ENCODE results near the gene MRPS35. TPM values are rescaled to one million over a fixed set of nuclear protein-coding genes. Genes with fewer than 3 reads are reported as not detected.
"Not testable (repeated sequence)": the region's sequence is repeated elsewhere in the genome, so short reads cannot be mapped to it uniquely, and the experiment has no call there.

MRPS35 gene
- total RNA-seq, 1 experiment from 2014 or later, result 98.7 TPM

DNA sequence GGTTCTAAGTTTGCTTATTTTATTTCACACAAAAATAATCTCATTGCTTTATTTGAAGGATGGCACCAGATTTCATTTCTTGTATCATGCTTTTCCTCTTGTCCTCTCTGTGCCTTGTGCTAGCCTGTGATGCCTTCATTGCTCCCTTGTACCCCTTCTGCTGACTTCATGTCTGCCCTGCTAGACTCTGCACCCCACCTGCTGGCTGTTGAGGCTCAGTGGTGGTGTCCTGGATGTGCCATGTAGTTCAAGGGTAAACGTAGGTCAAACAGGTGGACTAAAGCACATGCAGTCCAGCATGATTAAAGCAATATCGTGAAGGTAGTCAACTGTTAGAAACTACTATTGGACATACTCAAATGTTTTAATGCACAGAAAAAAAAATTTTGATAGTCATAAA, 21.6 kb downstream of the MRPS35 start:
- H3K36me3 ChIP-seq, result peaks cover 19% of the 10 kb centered on the region
- H3K27ac ChIP-seq, result no peak overlapping the region
- H3K4me3 ChIP-seq, result no peak overlapping the region
- H3K27me3 ChIP-seq (replicated peaks), result no peaks in the 10 kb centered on the region; the same call in 1 of the 2 replicates
- DNase-seq (ENCODE audit: low read depth in 1 of 2, low spot score in 2 of 2), result no peak
- no peaks in the 10 kb centered on the region for H3K4me1 ChIP-seq (replicated peaks)
- H3K9me3 ChIP-seq (replicated peaks), result no peaks in the 10 kb centered on the region

DNA sequence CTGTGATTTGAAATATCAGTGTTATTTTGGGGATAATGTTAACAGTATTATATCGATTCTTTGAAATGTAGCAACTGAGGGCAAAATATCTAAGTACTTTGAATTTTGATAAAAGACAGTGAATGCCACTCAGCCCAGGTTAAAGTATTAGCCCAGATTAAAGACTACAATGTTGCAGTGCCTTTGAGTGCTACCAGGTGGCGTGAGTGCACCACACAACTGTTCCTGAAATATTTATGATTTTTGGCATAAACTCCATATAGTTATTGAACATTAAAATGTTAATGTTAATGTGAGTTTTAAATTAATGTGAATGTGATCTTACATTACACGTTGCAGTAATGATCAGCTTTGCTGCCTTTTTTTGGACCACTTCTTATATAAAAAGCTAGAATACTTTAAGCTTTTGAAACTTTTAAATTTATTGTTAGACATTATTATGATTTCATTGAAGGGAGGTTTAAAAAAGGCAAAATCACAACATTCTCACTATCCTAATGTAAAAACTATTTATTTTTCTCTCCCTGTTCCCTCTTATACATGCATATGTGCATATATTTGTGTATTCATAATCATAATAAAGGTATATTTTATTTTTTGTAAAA, 22.5 kb downstream of the MRPS35 start:
- no peaks in the 10 kb centered on the region for H3K4me1 ChIP-seq (replicated peaks)
- DNase-seq (ENCODE audit: low read depth in 1 of 2, low spot score in 2 of 2), result peak in 1 of 2 experiments; percentile 10
- H3K9me3 ChIP-seq (replicated peaks), result no peaks in the 10 kb centered on the region
- no peak overlapping the region for H3K4me3 ChIP-seq
- H3K36me3 ChIP-seq, result peaks cover 21% of the 10 kb centered on the region
- no peak overlapping the region for H3K27ac ChIP-seq
- H3K27me3 ChIP-seq (replicated peaks), result no peaks in the 10 kb centered on the region; the same call in 1 of the 2 replicates

DNA sequence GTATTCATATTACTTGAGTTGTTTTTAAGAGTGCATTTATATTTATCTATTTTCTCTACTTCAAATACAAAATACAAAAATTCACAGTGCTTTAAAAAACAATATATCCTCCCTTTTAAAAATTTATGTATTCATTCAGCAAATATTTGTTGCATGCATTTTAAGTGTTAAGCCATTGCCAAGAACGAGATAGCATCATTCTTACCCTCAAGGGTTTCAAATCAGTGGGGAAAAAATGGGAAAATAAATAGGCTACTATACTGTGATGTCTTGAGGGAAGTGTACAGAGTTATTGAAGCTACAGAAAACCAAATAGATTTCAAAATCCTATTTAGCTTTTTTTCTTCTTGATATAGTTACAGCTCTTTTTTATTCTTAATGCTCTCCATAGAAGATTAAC, 23.2 kb downstream of the MRPS35 start:
- DNase-seq (ENCODE audit: low read depth in 1 of 2, low spot score in 2 of 2), result no peak
- no peak overlapping the region for H3K4me3 ChIP-seq
- peaks cover 16% of the 10 kb centered on the region for H3K36me3 ChIP-seq
- H3K9me3 ChIP-seq (replicated peaks), result no peaks in the 10 kb centered on the region
- no peaks in the 10 kb centered on the region; the same call in 1 of the 2 replicates for H3K27me3 ChIP-seq (replicated peaks)
- no peaks in the 10 kb centered on the region for H3K4me1 ChIP-seq (replicated peaks)
- no peak overlapping the region for H3K27ac ChIP-seq

DNA sequence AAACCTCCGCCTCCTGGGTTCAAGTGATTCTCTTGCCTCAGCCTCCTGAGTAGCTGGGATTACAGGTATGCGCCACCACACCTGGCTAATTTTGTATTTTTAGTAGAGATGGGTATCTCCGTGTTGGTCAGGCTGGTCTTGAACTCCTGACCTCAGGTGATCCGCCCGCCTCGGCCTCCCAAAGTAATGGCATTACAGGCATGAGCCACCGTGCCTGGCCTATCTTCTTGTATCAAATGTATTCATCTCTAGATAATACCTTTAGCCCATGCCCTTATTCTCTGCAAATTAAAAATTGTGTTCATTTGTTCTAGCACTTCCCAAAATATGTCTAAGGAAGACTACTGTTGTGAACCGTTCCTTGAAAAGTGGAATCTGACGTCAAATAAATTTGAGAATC, 23.7 kb downstream of the MRPS35 start:
- not testable (repeated sequence) for H3K9me3 ChIP-seq (replicated peaks); H3K4me3 ChIP-seq; H3K27ac ChIP-seq; DNase-seq (ENCODE audit: low read depth in 1 of 2, low spot score in 2 of 2); H3K4me1 ChIP-seq (replicated peaks); H3K27me3 ChIP-seq (replicated peaks)
- peaks cover 18% of the 10 kb centered on the region for H3K36me3 ChIP-seq

DNA sequence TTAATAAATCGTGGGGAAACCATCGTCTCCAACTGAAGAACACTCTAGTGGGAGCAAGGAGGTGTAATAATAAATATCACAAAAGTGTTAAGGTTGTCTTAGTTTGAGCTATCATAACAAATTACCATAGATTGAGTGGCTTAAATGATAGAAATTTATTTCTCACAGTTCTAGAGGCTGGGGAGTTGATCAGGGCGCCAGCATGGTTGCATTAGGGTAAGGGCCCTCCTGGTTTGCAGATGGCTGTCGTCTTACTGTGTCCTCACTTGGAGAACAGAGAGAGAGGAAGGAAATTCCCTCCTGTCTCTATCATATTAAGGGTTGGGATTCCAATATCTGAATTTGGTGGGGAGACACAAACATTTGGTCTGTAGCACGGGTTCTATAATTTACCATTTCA, 33.0 kb downstream of the MRPS35 start:
- no peak for DNase-seq (ENCODE audit: low read depth in 1 of 2, low spot score in 2 of 2)
- no peak overlapping the region for H3K4me3 ChIP-seq
- no peaks in the 10 kb centered on the region for H3K4me1 ChIP-seq (replicated peaks)
- H3K27ac ChIP-seq, result no peak overlapping the region
- no peaks in the 10 kb centered on the region for H3K9me3 ChIP-seq (replicated peaks)
- H3K27me3 ChIP-seq (replicated peaks), result no peaks in the 10 kb centered on the region
- H3K36me3 ChIP-seq, result peaks cover 55% of the 10 kb centered on the region

DNA sequence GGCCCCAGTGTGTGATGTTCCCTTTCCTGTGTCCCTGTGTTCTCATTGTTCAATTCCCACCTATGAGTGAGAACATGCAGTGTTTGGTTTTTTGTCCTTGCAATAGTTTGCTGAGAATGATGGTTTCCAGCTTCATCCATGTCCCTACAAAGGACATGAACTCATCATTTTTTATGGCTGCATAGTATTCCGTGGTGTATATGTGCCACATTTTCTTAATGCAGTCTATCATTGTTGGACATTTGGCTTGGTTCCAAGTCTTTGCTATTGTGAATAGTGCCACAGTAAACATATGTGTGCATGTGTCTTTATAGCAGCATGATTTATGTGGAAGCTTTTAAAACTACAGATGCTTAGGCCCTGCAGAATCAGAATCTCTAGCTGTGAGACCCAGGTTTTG, 35.1 kb downstream of the MRPS35 start:
- DNase-seq (ENCODE audit: low read depth in 1 of 2, low spot score in 2 of 2); H3K27me3 ChIP-seq (replicated peaks); H3K27ac ChIP-seq; H3K4me1 ChIP-seq (replicated peaks); H3K4me3 ChIP-seq; H3K9me3 ChIP-seq (replicated peaks): not testable (repeated sequence)
- H3K36me3 ChIP-seq, result peaks cover 46% of the 10 kb centered on the region

DNA sequence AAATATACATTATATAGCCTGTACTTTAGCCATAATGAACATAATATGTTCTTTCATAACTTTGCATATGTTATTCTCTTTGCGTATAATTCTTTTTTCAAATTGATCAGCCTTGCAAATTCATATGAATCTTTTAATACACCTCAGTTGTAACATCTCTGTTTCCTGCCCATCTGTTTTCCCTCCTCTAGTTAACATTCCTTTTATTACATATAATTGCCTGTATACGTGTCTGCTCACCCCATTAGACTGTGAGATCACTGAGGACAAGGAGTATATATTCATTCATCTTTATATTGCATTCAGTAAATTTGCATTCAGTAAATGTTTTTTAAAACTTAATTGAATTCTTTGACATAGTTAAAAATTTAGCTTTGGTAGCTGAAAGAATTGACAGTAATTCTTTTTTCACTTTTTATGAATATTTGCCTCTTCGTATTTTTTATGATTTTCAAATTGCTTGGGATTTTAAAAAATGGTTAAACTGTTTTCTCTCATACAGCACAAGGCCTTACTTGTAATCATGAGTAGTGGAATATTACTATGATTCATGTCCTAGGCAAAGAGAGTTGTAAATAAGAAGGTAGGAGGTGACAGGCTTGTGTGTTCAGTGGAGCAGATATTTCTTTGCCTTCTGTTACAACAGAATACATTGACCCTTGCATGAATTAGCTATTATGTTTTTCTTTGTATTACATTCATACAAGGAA, 36.6 kb downstream of the MRPS35 start:
- H3K27me3 ChIP-seq (replicated peaks), result no peaks in the 10 kb centered on the region
- H3K36me3 ChIP-seq, result peaks cover 44% of the 10 kb centered on the region
- H3K4me3 ChIP-seq, result no peak overlapping the region
- no peaks in the 10 kb centered on the region for H3K4me1 ChIP-seq (replicated peaks)
- no peaks in the 10 kb centered on the region for H3K9me3 ChIP-seq (replicated peaks)
- no peak for DNase-seq (ENCODE audit: low read depth in 1 of 2, low spot score in 2 of 2)
- no peak overlapping the region for H3K27ac ChIP-seq

DNA sequence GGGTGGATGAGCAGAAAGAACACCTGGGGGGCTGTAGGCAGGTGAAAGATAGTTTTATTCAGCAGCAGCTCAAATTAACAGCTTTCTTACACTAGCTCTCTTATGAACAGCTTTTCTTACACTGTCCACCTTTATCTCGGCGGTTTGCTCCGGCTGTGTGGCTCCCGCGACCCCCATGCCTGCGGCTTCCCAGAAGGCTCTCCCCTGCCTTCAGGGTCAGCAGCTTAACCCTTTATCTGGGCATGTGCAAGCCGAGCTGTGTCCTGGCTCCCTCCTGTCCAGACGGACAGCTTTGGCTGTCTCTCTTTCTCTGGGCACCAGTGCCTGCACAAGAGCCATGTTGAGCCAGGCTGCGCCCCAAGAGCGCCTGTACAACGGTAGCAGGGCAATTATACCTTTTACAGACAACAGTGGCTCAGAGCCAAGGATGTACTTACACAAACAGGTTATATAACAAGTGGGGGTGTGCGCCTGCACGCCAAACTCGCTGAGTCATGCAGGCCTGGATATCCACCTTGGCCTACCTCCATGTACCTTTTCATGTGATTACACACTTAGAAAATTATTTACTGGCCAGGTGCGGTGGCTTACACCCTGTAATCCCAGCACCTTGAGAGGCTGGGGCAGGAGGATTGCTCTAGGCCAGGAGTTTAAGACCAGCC, 40.9 kb downstream of the MRPS35 start:
- Histone ChIP-seq H3K36me3 (peaks cover 26% of the 10 kb centered on the region), H3K27me3 (replicated peaks) (no peaks in the 10 kb centered on the region), H3K4me3 (no peak overlapping the region), H3K4me1 (replicated peaks) (no peaks in the 10 kb centered on the region), H3K9me3 (replicated peaks) (no peaks in the 10 kb centered on the region), H3K27ac (no peak overlapping the region)
- DNase-seq (ENCODE audit: low read depth in 1 of 2, low spot score in 2 of 2), result no peak

DNA sequence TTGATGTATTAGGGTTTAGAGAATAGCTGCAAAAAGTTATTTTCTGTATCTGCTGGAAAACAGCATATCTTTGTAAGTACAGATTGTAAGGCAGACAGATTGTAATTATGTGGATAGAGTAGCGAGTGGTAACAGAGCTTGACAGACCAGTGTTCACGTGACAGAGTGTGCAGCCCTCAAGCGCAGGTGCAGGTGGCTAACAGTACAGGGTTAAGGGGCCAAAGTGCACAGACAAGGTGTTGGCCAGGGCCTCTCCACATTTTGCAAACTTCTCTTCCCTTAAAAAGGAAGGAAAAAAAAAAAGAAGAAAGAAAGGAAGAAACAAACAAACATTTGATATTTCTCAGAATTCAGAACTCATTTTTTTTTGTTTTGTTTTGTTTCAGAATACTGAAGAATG, 44.2 kb downstream of the MRPS35 start:
- H3K27me3 ChIP-seq (replicated peaks), result no peaks in the 10 kb centered on the region
- no peak overlapping the region for H3K4me3 ChIP-seq
- H3K27ac ChIP-seq, result no peak overlapping the region
- no peaks in the 10 kb centered on the region for H3K4me1 ChIP-seq (replicated peaks)
- no peaks in the 10 kb centered on the region for H3K9me3 ChIP-seq (replicated peaks)
- DNase-seq (ENCODE audit: low read depth in 1 of 2, low spot score in 2 of 2), result no peak
- H3K36me3 ChIP-seq, result peaks cover 19% of the 10 kb centered on the region

DNA sequence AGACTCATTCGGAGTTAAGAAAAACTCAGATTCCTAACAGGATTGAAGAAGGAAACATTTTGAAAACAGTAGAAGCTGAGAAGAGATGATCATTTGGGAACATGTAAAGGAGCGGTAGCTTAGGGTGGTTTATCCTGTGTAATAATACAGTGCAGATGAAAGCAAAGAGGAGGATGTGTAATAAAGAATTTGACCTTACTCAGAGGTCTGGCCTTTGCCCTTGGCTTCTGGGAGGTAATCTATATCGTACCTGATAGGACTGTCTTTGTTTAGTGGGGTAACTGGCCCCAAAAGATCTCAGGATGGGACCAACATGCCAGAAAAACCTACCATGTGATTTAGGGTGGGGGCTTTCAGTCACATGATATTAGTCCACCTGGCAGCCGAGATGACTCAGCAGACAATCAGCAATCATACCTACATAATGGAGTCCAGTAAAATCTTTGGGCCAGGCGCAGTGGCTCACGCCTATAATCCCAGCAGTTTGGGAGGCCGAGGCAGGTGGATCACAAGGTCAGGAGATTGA, 46.1 kb downstream of the MRPS35 start:
- DNase-seq (ENCODE audit: low read depth in 1 of 2, low spot score in 2 of 2), result no peak
- Histone ChIP-seq H3K27ac (no peak overlapping the region), H3K36me3 (peaks cover 15% of the 10 kb centered on the region), H3K27me3 (replicated peaks) (no peaks in the 10 kb centered on the region), H3K4me1 (replicated peaks) (no peaks in the 10 kb centered on the region), H3K9me3 (replicated peaks) (no peaks in the 10 kb centered on the region), H3K4me3 (no peak overlapping the region)

DNA sequence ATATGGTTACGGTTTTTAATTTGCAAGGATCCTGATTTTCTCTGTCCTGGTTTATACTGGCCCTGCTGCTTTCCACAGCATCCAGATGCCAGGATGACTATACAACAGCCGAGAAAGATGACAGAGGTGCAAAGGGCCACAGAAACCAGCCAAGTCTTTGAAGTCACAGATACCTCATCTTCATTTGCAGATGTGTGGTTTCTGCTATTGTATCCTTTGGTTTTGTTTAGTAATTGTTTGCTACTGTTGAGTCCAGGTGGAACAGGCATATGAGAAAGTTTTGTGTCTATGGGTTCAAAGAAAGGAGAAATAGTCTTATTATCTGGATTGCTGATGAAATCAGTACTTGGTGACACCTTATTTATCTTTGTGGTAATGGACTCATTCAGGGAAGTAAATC, 52.1 kb downstream of the MRPS35 start:
- Histone ChIP-seq H3K4me3 (no peak overlapping the region), H3K36me3 (no peaks in the 10 kb centered on the region), H3K4me1 (replicated peaks) (no peaks in the 10 kb centered on the region), H3K27me3 (replicated peaks) (no peaks in the 10 kb centered on the region), H3K27ac (no peak overlapping the region), H3K9me3 (replicated peaks) (no peaks in the 10 kb centered on the region)
- DNase-seq (ENCODE audit: low read depth in 1 of 2, low spot score in 2 of 2), result no peak

DNA sequence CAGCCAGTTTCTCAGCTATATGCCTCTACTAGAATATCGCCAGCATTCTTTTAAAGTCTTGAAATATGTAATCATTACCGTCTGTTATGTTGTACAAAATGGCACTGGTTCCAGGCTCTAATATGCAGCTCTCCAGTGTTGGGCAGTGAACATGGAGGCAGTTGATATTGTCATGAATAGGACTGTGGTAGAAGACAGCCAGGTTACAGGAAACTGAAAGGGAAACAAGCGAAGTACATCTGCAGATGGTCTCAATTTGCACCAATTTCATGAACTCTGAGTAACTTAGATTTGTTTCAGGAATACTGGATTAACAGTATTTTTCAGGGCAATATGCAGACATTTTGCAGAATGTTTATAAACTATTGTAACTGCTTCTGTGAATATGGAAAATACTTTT, 56.0 kb downstream of the MRPS35 start:
- Histone ChIP-seq H3K9me3 (replicated peaks) (no peaks in the 10 kb centered on the region), H3K4me3 (no peak overlapping the region), H3K27me3 (replicated peaks) (no peaks in the 10 kb centered on the region), H3K27ac (no peak overlapping the region), H3K4me1 (replicated peaks) (no peaks in the 10 kb centered on the region), H3K36me3 (no peaks in the 10 kb centered on the region)
- DNase-seq (ENCODE audit: low read depth in 1 of 2, low spot score in 2 of 2), result no peak

DNA sequence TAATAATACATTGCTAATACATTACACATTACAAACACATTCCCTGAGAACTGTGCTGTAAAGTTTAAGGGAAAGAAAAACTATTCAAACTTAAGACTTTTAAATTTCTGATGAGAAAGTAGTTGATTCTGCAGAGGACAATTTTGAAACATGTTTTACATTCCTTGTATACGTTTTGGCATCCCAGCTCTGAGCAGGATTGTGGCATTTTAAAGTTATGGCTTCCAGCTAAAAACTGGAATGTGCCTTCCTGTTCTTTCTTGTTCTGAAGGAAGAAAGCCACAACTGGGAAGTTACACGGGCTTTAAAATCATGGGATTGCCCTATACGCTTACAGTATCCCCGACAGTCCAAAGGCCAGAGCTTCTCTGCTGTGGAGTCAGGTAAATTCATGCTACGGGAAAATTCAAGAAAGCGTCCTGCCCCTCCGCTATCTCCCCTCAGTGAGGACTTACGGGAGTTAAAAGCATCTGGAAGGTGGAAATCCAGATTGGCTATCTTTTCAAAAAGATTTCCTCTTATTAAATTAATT, 58.6 kb downstream of the MRPS35 start:
- H3K9me3 ChIP-seq (replicated peaks), result no peaks in the 10 kb centered on the region

More for the DNA sequence above, 58.6 kb downstream of the MRPS35 start:
- no peaks in the 10 kb centered on the region for H3K36me3 ChIP-seq
- no peak for DNase-seq (ENCODE audit: low read depth in 1 of 2, low spot score in 2 of 2)
- H3K27ac ChIP-seq, result no peak overlapping the region
- H3K4me3 ChIP-seq, result no peak overlapping the region
- peaks cover 14% of the 10 kb centered on the region for H3K4me1 ChIP-seq (replicated peaks)
- H3K27me3 ChIP-seq (replicated peaks), result no peaks in the 10 kb centered on the region
